ACC112 (cell line): ENCODE data around the gene CDKL4.
"Not testable (repeated sequence)": the region's sequence is repeated elsewhere in the genome, so short reads cannot be mapped to it uniquely, and the experiment has no call there.

ENCODE experiments used
- H2AFZ ChIP-seq: fragments of 200-600 bp; sonication (generic); one replicate; pipeline ENCODE4 v1.6.0; 2017; ENCODE audit warnings: antibody characterized with exemption, low read length; ENCODE audit not compliant: unreplicated experiment
- H3K27ac ChIP-seq: fragments of 200-600 bp; sonication (generic); 2 replicates; pipeline ENCODE4 v1.5.1; 2014; ENCODE audit warnings: low read depth, mild to moderate bottlenecking, antibody characterized with exemption, low read length, moderate library complexity
- H3K27me3 ChIP-seq: fragments of 200-600 bp; sonication (generic); 2 replicates; pipeline ENCODE4 v1.6.1; 2014; ENCODE audit warnings: mild to moderate bottlenecking, antibody characterized with exemption, low read length, moderate library complexity, mixed read lengths; ENCODE audit not compliant: insufficient read depth
- H3K36me3 ChIP-seq: fragments of 200-600 bp; sonication (generic); 2 replicates; pipeline ENCODE4 v1.6.1; 2016; ENCODE audit warnings: mild to moderate bottlenecking, antibody characterized with exemption, low read length, moderate library complexity, mixed read lengths; ENCODE audit not compliant: insufficient read depth
- H3K4me1 ChIP-seq: fragments of 200-600 bp; sonication (generic); one replicate; pipeline ENCODE4 v1.6.1; 2016; ENCODE audit warnings: low read length, mixed read lengths; ENCODE audit not compliant: insufficient read depth, unreplicated experiment, control insufficient read depth
- H3K4me3 ChIP-seq: fragments of 200-600 bp; sonication (generic); 2 replicates; pipeline ENCODE4 v1.5.1; 2014; ENCODE audit warnings: mild to moderate bottlenecking, low read depth, low read length
- H3K79me2 ChIP-seq: fragments of 200-600 bp; sonication (generic); one replicate; pipeline ENCODE4 v1.6.0; 2016; ENCODE audit warnings: low read length; ENCODE audit not compliant: control insufficient read depth, unreplicated experiment, insufficient read depth

The CDKL4 gene

DNA sequence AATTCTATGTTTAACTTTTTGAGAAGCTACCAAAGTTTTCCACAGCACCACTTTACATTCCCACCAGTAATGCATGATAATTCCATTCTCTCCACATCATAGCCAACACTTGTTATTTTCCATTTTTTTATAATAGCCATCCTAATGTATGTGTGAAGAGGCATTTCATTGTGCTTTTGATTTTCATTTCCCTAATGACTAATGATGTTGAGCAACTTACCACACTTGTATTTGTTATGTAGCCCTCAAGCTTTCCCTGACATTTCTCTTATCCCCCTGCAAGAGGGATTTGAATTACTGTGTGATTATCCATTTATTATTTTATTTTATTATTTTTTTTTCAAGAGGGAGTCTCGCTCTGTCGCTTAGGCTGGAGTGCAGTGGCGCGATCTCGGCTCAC, 99.4 kb downstream of the CDKL4 start:
- no peaks in the 10 kb centered on the region for H3K79me2 ChIP-seq
- no peaks in the 10 kb centered on the region for H3K27me3 ChIP-seq
- H3K4me3 ChIP-seq: no peak overlapping the region
- H3K4me1 ChIP-seq: no peaks in the 10 kb centered on the region
- H2AFZ ChIP-seq: no peak overlapping the region
- no peak overlapping the region for H3K27ac ChIP-seq
- no peaks in the 10 kb centered on the region for H3K36me3 ChIP-seq

DNA sequence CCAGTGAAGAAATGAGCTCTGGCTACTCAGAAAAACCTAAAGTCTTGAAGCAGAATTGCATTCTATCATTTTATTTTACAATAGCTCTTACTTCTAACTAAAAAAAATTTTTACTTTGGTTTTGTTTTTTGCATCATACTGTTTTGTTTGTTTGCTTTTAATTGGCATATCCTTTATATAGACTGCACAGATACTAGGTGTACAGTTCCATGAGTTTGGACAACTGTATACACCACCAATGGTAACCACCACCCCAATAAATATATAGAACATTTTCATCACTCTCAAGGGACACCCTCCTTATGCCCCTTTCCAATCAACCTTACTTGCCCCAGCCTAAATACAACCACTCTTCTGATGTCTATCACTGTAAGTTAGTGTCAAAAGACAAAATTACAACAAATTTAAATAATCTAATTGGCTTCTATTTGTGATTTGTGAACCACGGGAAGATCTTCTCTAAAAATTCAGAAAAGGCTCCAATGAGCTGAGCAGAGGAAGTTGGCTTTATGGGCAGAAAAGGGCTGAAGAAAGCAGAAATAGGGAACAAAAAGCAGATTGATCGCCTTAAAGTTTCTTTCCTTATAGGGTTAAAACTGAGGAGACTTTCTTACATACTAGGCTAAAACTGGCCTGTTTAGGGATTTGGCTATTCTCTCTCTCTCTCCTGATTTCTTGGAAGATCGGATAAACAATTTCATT, 100.7 kb downstream of the CDKL4 start:
- Histone ChIP-seq H3K4me1 (no peaks in the 10 kb centered on the region), H3K27me3 (no peaks in the 10 kb centered on the region), H3K27ac (no peak overlapping the region), H3K4me3 (no peak overlapping the region), H3K79me2 (no peaks in the 10 kb centered on the region), H2AFZ (no peak overlapping the region), H3K36me3 (no peaks in the 10 kb centered on the region)

DNA sequence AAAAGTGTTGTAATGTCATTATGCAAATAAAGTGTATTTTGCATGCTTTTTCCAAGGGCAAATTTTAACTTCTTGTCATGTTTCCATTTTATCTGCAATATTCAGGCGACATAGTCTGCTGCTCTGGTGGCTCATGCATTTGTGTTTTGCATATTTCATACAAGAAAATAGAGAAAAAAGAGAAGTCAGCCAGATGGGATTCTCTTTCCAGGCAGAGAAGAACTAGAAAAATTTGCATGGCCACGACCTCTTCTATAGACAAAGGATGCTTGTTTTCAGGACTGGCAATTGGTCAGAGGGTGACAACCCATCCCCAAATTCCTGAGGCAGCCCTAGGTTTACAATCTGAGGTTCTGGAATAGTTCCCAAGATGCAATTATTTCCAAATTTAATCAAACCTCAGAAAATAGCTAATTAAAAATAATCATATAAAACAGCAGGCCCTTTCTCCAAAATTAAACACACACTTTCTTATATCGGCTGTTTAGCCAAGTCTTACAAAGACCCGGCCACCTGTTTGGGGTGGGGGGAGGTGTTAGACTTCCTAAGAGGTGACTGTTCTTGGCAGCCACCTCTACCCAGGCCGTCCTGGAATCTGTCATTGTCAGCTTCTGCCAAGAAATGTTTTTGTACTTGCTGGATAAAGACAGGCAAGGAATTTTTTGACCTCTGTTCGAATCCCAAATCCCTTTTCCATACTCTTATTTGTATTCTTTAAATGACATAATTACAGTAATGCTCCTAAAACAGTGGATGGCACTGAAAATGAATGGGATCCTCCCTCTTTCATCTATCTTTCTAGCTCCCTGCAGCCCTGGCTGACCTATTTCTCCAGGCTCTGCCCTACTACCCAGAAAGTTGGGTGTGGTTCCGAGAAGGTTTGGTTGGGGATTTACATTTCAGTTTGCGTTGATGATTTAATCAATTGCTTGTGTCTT, 102.2 kb downstream of the CDKL4 start:
- H3K27ac ChIP-seq: no peak overlapping the region
- H3K4me3 ChIP-seq: no peak overlapping the region
- no peak overlapping the region for H2AFZ ChIP-seq

DNA sequence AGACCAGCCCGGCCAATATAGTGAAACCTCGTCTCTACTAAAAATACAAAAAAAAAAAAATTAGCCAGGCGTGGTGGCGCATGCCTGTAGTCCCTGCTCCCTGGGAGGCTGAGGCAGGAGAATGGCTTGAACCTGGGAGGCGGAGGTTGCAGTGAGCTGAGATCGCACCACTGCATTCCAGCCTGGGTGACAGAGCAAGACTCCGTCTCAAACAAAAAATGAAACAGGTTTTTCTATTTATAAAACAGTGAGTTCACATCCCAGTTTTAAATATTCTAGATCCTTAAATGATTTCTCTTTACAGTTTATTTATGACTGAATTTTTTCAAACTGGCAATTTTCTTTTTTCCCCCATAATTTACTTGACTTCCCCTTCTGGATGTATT, 102.8 kb downstream of the CDKL4 start:
- not testable (repeated sequence) for H3K4me1 ChIP-seq, H3K27ac ChIP-seq, H3K79me2 ChIP-seq, H3K36me3 ChIP-seq, H3K27me3 ChIP-seq, H3K4me3 ChIP-seq, H2AFZ ChIP-seq

More for the DNA sequence above, 102.2 kb downstream of the CDKL4 start:
- H3K4me1 ChIP-seq: no peaks in the 10 kb centered on the region
- H3K27me3 ChIP-seq: no peaks in the 10 kb centered on the region
- no peaks in the 10 kb centered on the region for H3K36me3 ChIP-seq
- H3K79me2 ChIP-seq: no peaks in the 10 kb centered on the region

DNA sequence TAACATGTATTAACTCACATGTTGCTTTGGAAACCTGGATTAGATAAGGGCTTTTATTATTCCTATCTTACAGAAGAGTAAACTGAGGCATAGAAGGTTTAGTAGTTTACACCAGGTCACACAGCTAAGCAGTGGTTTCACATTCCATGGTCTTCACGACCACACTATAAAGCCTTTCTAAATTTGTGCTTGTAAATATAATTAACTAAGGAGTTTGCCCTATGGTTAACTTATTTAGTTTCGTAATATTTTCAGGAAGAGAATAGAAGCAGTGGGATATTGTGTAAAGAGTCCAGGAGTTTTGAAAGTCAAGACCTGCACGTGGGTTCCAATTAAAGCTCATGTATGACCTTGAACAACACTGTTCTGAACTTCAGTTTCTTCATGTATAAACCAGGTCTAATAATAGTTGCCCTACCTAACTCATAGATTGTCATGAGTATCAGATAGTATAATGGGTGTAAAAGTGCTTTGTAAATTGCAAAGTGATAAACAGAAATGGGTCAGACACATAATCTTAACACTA, 103.4 kb downstream of the CDKL4 start:
- H3K27ac ChIP-seq: no peak overlapping the region
- no peaks in the 10 kb centered on the region for H3K4me1 ChIP-seq
- H3K27me3 ChIP-seq: no peaks in the 10 kb centered on the region
- H3K79me2 ChIP-seq: no peaks in the 10 kb centered on the region
- no peak overlapping the region for H2AFZ ChIP-seq
- H3K4me3 ChIP-seq: no peak overlapping the region
- no peaks in the 10 kb centered on the region for H3K36me3 ChIP-seq

DNA sequence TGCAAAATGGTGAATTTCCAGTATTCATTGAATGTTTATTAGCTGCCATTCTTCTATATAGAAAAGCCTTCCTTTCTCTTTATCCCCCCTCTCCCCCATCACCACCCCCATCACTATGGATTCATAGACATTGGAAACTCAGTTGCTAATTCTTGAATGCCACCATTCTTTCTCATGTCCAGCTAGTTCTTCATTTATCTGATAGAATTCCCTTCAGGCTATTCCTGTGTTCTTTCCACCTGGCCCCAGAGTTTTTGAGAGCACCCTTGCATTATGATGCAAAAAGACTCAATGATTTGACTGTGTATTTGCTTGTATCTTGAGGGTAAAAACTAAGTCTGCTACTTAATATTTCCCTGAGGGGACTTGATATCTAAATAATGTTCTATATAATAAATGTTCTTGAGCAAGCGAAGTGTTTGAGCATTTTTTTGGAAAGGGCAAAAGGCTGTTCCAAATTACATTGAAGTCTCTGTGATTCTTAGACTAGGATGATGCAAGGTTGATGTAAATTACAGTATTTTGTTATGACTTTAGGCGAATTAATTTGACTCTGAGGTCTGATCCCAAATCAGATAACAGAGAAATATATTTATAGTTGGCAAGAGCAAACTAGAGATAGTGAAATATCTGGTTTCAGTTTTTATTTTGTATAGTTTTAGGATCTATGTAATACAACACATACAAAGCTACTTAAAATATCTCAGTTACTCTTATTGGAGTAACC, 104.1 kb downstream of the CDKL4 start:
- H3K27ac ChIP-seq: no peak overlapping the region
- H2AFZ ChIP-seq: no peak overlapping the region
- H3K4me3 ChIP-seq: no peak overlapping the region

DNA sequence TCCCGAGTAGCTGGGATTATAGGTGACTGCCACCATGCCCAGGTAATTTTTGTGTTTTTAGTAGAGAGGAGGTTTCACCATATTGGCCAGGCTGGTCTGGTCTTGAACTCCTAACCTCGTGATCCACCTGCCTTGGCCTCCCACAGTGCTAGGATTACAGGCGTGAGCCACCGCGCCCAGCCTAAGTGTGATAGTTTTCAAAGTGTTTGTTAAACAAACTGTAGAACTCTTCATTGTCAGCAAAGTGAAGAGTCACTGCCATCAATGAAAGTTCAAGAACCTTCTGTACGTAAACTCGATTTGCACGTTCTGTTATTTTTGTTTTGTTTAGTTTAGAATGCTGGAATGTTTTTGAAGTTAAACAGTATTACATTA, 104.9 kb downstream of the CDKL4 start:
- no peaks in the 10 kb centered on the region for H3K27me3 ChIP-seq
- no peaks in the 10 kb centered on the region for H3K79me2 ChIP-seq
- no peaks in the 10 kb centered on the region for H3K4me1 ChIP-seq
- H3K36me3 ChIP-seq: no peaks in the 10 kb centered on the region
- no peak overlapping the region for H2AFZ ChIP-seq
- H3K27ac ChIP-seq: no peak overlapping the region
- H3K4me3 ChIP-seq: no peak overlapping the region

More for the DNA sequence above, 104.1 kb downstream of the CDKL4 start:
- Histone ChIP-seq H3K79me2 (no peaks in the 10 kb centered on the region), H3K27me3 (no peaks in the 10 kb centered on the region), H3K36me3 (no peaks in the 10 kb centered on the region), H3K4me1 (no peaks in the 10 kb centered on the region)

DNA sequence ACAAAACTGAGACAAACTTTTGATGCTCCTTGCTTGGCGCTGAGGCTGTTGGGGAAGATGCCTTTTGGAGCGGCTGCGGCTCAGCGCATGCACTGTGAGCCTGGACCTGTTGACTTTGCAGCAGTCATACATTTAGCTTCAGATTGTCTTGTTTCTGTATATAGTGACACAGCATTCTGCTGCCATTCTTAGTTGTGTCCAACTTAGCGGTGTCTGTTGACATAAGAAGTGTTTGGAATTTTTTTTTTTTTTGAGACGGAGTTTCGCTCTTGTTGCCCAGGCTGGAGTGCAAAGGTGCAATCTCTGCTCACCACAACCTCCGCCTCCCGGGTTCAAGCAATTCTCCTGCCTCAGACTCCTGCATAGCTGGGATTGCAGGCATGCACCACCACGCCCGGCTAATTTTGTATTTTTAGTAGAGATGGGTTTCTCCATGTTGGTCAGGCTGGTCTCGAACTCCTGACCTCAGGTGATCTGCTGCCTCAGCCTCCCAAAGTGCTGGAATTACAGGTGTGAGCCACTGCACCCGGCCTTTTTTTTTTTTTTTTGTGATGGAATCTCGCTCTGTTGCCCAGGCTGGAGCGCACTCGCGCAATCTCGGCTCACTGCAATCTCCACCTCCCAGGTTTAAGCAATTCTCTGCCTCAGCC, 105.5 kb downstream of the CDKL4 start:
- not testable (repeated sequence) for H3K4me1 ChIP-seq, H3K27ac ChIP-seq, H3K36me3 ChIP-seq, H3K27me3 ChIP-seq, H2AFZ ChIP-seq, H3K4me3 ChIP-seq, H3K79me2 ChIP-seq

DNA sequence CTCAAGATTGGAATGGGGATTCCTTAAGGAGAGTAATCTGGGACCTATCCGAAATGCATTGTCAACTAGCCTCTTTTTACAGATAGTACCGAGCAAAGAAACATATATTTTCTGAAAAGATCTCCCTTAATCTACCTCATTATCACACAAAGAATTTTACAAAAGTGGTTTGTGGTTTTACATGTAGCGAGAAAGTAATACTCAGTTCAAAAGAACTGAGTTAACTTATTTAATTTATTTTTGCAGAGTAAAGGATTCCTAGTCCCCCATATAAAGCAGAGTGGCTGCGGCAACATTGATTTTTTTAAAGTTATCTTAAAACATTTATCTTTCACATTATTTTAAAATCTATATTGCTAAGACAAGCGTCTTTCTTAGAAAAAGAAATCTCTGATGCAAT, 107.0 kb downstream of the CDKL4 start:
- Histone ChIP-seq H3K4me1 (no peaks in the 10 kb centered on the region), H3K4me3 (no peak overlapping the region), H3K27me3 (no peaks in the 10 kb centered on the region), H3K27ac (no peak overlapping the region), H3K79me2 (no peaks in the 10 kb centered on the region), H3K36me3 (no peaks in the 10 kb centered on the region), H2AFZ (no peak overlapping the region)

DNA sequence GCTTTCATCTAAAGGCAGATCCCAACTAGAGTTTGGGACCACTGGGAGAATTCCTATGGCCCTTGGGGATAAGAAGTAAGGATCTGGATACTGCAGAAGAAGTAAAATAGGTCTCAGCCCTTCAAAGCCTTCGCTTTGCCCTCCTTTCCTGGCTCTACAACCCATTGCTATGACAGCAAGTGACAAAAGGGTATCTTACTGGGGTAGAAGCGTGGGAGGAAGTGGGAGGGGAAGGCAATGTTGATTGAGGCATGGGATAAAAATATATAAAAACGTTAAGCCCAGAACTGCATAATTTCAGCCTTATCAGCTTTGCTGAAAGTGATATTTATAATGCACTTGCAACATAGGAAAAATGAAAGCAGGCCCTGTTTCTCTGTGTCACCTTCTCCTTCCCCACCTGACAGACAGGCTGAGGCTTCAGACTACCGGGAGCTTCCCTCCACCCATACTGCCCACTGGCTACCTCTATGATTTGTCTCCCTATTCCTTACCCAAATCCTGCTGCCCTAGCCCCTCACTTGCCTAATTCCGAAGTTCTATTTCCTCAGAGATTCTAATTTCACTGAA, 108.0 kb downstream of the CDKL4 start:
- Histone ChIP-seq H3K4me1 (no peaks in the 10 kb centered on the region), H3K27me3 (no peaks in the 10 kb centered on the region), H3K4me3 (no peak overlapping the region), H2AFZ (no peak overlapping the region), H3K79me2 (no peaks in the 10 kb centered on the region), H3K36me3 (no peaks in the 10 kb centered on the region), H3K27ac (no peak overlapping the region)
